Fibroblast of lung (primary cell): ENCODE data around the gene OPTN.

Experiments
- CTCF ChIP-seq, 2 donors: IDR thresholded peaks in 1 of 2; conservative IDR thresholded peaks in 1 of 2; 1 replicate in 1 of 2; 2 replicates in 1 of 2; pipeline ENCODE4 v1.5.1; 2011 to 2012; ENCODE audit warnings: low read length in 2 of 2, control low read depth in 1 of 2, inconsistent platforms in 1 of 2, low read depth in 1 of 2, mild to moderate bottlenecking in 1 of 2
- EZH2 ChIP-seq: IDR thresholded peaks from 2 replicates; pipeline ENCODE4 v1.5.1; 2012; ENCODE audit warnings: low read length, control low read depth, mild to moderate bottlenecking; ENCODE audit errors: missing control alignments

GRCh38 chr10:13152296-13152695 lies 52.3 kb downstream of the OPTN start:
- TF ChIP-seq EZH2 (no peak), CTCF (conservative IDR thresholded peaks at IDR 0.05 in 1 of 2, IDR thresholded peaks at IDR 0.05 in 1 of 2; ENCODE audit: low read depth in 1 of 2, low read length in 2 of 2) (no peak)
